ENCODE results near the gene ZNF451.

- TF ChIP-seq, protein P1, sequence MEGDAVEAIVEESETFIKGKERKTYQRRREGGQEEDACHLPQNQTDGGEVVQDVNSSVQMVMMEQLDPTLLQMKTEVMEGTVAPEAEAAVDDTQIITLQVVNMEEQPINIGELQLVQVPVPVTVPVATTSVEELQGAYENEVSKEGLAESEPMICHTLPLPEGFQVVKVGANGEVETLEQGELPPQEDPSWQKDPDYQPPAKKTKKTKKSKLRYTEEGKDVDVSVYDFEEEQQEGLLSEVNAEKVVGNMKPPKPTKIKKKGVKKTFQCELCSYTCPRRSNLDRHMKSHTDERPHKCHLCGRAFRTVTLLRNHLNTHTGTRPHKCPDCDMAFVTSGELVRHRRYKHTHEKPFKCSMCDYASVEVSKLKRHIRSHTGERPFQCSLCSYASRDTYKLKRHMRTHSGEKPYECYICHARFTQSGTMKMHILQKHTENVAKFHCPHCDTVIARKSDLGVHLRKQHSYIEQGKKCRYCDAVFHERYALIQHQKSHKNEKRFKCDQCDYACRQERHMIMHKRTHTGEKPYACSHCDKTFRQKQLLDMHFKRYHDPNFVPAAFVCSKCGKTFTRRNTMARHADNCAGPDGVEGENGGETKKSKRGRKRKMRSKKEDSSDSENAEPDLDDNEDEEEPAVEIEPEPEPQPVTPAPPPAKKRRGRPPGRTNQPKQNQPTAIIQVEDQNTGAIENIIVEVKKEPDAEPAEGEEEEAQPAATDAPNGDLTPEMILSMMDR (IDR thresholded peaks at IDR 0.05; ENCODE audit: insufficient read depth, low read length, poor library complexity, severe bottlenecking) = no peak
- no peak for TF ChIP-seq EZH2phosphoT487 (conservative IDR thresholded peaks at IDR 0.05; ENCODE audit: low read length)
Measured at GRCh38 chr6:57177545-57178265, 87.7 kb downstream of the ZNF451 start.

Data from SU-DHL-6 (cell line).